ENCODE measurements around the gene CLEC18C. TPM values are rescaled to one million over a fixed set of nuclear protein-coding genes. Genes with fewer than 3 reads are reported as not detected.

The CLEC18C gene
- total RNA-seq, 1 experiment from 2014 or later: 0.59 TPM

- TF ChIP-seq TCF7L2 (IDR thresholded peaks at IDR 0.05; ENCODE audit: borderline replicate concordance, extremely low read depth, insufficient read depth, insufficient read length) (no peak), EZH2 (IDR thresholded peaks at IDR 0.05) (no peak), ZNF274 (IDR thresholded peaks at IDR 0.05; ENCODE audit: low read depth, low read length) (no peak)
Observed at GRCh38 chr16:70160388-70160787, 13.2 kb upstream of the CLEC18C start (continued).

- H3K79me2 ChIP-seq (ENCODE audit: insufficient read depth, low read length): no peaks in the 10 kb centered on the region
- ATAC-seq: no peak
- H2AFZ ChIP-seq (ENCODE audit: low read depth, low read length, poor library complexity, severe bottlenecking): no peak overlapping the region
- no peak overlapping the region for H3K4me2 ChIP-seq (ENCODE audit: low read length)
- H3K36me3 ChIP-seq (ENCODE audit: control insufficient read depth in 1 of 2, insufficient read depth in 2 of 2, low read length in 2 of 2): peaks cover 26 to 42% of the 10 kb centered on the region in 2 experiments; a peak in 3 of 4 replicates
- DNase-seq (ENCODE audit: low read depth, low spot score): no peak
- POLR2A ChIA-PET: no interaction called here
- BruUV-seq (replicated peaks): no TSS peak
- CTCF ChIA-PET: no interaction called here
- H3K4me1 ChIP-seq (ENCODE audit: control insufficient read depth in 1 of 2, insufficient read depth in 2 of 2, low read length in 2 of 2): peaks cover 6 to 9% of the 10 kb centered on the region in 2 experiments; a peak in 3 of 4 replicates
- H3K27me3 ChIP-seq (ENCODE audit: insufficient read depth, low read length): no peaks in the 10 kb centered on the region
- no peaks in the 10 kb centered on the region for H3K9me3 ChIP-seq (ENCODE audit: control insufficient read depth in 1 of 2, insufficient read depth in 1 of 2, low read depth in 1 of 2, low read length in 2 of 2)
- TF ChIP-seq SRF (IDR thresholded peaks at IDR 0.05; ENCODE audit: low read depth) (no peak), TCF7L2 (IDR thresholded peaks at IDR 0.05; ENCODE audit: borderline replicate concordance, extremely low read depth, insufficient read depth, insufficient read length) (no peak), FOSL1 (IDR thresholded peaks at IDR 0.05; ENCODE audit: low read depth) (no peak), EGR1 (IDR thresholded peaks at IDR 0.05; ENCODE audit: low read depth) (no peak), ZNF274 (IDR thresholded peaks at IDR 0.05; ENCODE audit: low read depth, low read length) (no peak), ZBTB33 (IDR thresholded peaks at IDR 0.05; ENCODE audit: extremely low read depth, insufficient replicate concordance, low read length) (no peak), CBX3 (IDR thresholded peaks at IDR 0.05; ENCODE audit: low read depth) (no peak), EZH2 (IDR thresholded peaks at IDR 0.05) (no peak), POLR2AphosphoS5 (IDR thresholded peaks at IDR 0.05; ENCODE audit: low read depth, low read length) (no peak), ZFX (IDR thresholded peaks at IDR 0.05) (no peak), CTCF (IDR thresholded peaks at IDR 0.05 in 2 of 3, conservative IDR thresholded peaks at IDR 0.05 in 1 of 3; ENCODE audit: borderline replicate concordance in 1 of 3, insufficient read depth in 1 of 3, low read depth in 2 of 3, low read length in 2 of 3) (no peak), SIN3A (IDR thresholded peaks at IDR 0.05; ENCODE audit: low read depth) (no peak), REST (IDR thresholded peaks at IDR 0.05; ENCODE audit: low read depth) (no peak), CEBPB (IDR thresholded peaks at IDR 0.05; ENCODE audit: low read depth) (no peak), ELF1 (IDR thresholded peaks at IDR 0.05; ENCODE audit: borderline replicate concordance, low read depth) (no peak), EZH2phosphoT487 (IDR thresholded peaks at IDR 0.05; ENCODE audit: borderline replicate concordance) (no peak)
- no peak overlapping the region for H3K9ac ChIP-seq (ENCODE audit: low read length)
- no peaks in the 10 kb centered on the region for H4K20me1 ChIP-seq (ENCODE audit: insufficient read depth)
- intact Hi-C loops (cut with micrococcal nuclease): loop anchor here (10.0 kb wide), 1 partner anchor 94 kb away; the partner anchor contains the start of gene EXOSC6
- RAD21 ChIA-PET (ENCODE audit: low non-redundant PET in 1 of 2, low total read pairs in 2 of 2, uncharacterized antibody in 2 of 2, unreplicated experiment in 2 of 2): no interaction called here
- H3K9me2 ChIP-seq (ENCODE audit: insufficient read depth): no peaks in the 10 kb centered on the region
- no peak overlapping the region for H3K4me3 ChIP-seq (replicated peaks in 1 of 2; ENCODE audit: low read depth in 1 of 2, low read length in 2 of 2)
- H3K27ac ChIP-seq (ENCODE audit: low read depth, low read length): no peak overlapping the region
Observed at GRCh38 chr16:70160821-70161220, 12.8 kb upstream of the CLEC18C start.
